HG02970 (cell line): Measurements from ENCODE around the gene STKLD1.
"Not testable (repeated sequence)": the region's sequence is repeated elsewhere in the genome, so short reads cannot be mapped to it uniquely, and the experiment has no call there.

Experiments
- ATAC-seq: cut with Tn5 transposase; IDR thresholded peaks from one replicate; pipeline ENCODE4 v1.9.1; 2021; ENCODE audit warnings: mild to moderate bottlenecking, moderate library complexity, moderate number of reproducible peaks; ENCODE audit not compliant: unreplicated experiment, low FRiP score

The STKLD1 gene

DNA sequence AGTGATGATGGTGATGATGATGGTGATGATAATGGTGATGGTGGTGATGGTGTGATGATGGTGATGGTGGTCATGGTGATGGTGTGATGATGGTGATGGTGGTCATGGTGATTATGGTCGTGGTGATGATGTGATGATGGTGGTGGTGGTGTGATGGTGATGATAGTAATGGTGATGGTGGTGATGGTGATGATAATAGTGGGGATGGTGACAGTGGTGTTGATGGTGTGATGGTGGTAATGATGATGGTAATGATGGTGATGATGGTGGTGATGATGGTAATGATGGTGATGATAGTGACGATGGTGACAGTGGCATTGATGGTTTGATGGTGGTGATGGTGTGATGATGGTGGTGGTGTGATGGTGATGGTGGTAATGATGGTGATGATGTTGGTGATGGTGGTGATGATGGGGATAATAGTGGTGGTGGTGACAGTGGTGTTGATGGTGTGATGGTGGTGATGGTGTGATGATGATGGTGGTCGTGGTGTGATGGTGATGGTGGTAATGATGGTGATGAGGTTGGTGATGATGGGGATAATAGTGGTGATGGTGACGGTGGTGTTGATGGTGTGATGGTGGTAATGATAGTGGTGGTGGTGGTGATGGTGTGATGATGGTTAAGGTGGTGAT, 6.5 kb downstream of the STKLD1 start:
- no peak for ATAC-seq

DNA sequence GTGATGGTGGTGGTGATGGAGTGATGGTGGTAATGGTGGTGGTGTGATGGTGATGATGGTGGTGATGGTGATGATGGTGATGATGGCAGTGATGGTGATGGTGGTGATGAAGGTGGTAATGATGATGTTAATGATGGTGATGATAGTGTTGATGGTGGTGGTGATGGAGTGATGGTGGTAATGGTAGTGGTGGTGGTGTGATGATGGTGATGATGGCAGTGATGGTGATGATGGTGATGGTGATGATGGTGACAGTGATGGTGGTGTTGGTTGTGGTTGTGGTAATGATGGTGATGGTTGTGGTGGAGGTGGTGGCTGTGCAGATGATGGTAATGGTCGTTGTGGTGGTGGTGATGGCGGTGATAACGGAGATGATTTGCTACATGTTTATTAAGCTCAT, 7.3 kb downstream of the STKLD1 start:
- no peak for ATAC-seq

DNA sequence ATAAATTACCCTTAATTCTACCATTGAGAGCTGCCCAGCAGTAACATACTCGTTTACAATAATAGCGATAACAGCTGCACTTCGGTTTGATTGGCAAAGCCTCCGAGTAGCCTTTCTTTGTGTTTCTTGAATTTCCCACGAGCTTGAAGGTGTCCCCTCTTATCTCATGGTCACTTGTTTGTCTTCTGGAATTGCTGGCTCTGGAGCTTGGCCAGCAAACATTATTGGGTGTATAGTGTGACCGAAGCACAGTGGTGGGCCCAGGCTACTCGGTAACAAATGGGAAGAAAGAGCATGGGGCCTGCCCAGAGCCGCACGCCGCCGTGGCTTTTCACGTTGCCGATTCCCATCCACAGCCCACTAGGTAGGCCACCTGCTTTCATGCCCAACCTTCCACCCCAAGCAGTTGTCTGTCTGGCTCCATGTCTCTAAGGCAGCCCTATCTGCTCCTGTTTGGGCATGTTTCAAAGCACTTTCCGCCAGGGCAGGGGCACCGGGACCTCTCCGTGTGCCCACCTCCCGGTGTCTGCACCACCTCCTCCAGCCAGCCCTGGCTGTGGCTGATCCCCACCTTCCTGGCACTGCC, 8.7 kb downstream of the STKLD1 start:
- ATAC-seq = no peak

DNA sequence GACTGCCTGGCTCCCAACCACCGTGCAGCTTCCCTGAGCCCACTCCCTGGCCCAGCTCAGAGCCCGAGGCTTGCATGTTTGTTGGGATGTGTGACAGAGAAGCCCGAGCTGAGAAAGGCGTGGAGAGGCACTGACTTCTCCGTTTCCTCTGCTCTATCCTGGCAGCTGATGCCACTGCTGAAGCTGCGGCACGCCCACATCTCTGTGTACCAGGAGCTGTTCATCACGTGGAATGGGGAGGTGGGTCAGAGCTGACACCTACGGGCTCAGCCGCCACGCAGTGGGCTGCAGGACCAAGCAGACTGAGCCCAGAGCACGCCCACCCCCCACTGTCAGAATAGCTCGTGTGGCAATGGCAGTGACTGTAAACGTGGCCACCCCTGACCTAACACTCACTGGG, 9.3 kb downstream of the STKLD1 start:
- ATAC-seq = no peak

DNA sequence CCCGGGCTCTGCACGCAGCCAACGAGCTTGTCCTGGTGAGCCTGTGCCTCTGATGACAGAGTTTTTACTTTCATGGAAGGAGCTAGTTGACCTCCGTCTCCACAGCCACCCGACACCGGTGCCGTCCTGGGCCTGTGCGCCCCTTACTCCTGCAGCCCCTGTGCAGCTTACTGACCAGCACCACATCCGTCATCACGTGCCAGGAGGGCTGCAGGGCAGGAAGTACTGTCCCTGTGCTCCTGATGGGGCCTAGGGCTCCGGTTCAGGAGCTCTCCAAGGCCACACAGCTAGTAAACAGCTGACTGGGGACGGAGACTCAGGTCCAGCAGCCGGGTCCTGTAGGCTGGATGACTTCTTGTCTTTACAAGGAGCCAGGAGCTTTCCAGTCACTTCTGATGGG, 10.2 kb downstream of the STKLD1 start:
- no peak for ATAC-seq

DNA sequence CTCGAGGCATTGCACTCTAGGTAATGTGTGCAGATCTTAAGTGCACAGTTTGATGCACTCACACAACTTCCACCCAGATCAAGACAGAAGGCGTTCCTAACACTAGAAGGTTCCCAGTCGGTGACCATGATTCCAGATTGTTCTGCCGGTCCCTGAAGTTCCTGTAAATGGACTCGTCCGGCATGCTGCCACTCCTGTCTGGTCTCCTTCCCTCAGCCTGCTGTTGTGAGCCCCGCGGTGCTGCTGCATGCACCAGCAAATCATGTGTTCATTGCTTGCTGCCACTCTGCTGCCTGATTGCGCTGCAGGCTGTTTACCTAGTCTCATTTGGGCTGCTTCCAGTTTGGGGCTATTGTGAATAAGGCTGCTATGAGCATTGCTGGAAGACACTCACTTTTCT, 11.5 kb downstream of the STKLD1 start:
- ATAC-seq = no peak

DNA sequence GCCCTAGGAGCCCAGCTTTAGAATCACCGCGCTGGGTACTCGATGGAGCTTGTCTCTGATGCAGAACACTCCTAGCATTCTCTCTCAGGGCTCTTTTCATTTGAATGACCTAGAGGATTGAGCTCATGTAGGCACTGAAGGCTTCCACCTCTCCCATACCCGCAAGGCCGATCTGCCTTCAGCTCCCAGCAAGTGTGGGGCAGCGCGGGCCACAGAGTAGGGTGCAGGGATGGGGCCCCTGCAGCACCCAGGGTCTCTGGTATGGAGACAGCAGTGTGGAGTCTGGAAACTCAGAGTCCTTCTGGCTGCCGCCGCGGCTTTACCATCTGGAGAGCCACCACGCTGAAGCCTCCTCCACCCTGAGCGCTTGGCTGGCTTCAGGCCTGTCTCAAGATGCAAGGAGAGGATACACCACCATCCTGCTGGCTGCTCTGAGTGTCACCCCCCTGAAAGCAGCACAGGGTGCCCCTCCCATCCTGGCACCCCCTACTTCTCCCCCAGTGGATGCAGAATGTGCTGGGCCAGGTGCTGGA, 12.9 kb downstream of the STKLD1 start:
- ATAC-seq = no peak

DNA sequence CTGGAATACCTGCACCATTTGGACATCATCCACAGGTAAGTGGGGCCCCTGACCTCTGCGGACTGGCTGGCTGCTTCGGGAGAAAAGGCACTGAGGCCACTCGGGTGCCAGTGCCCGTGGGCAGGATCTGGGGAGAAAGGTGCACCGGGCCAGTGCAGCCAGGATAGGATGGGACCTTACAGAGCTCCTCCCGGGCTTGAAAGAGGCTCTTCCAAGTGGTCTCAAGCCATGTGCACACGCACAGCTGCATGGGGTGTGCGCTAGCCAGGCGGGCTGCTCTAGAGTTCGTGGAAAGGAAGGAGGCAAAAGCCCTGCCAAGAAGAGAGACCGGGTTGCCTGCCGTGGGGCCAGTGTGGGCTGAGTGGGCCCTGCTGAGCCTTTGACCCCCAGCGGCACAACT, 13.4 kb downstream of the STKLD1 start:
- no peak for ATAC-seq

DNA sequence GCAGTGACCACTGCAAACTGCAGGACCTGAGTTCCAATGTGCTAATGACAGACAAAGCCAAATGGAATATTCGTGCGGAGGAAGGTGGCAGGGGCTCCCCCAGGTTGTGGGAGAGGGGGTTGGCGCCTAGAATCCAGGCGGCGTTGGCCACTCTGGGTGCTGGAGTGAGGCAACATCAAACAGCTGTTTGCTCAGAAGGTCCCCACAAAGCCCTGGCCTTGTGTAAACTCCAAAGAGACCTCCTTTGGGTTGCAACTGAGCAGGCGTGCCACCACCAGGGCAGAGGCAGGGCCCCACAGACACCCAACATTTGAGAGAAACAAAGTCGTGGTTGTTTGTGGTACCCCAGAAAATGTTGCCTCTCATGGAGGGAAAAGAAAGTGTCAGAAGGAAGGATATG, 14.5 kb downstream of the STKLD1 start:
- no peak for ATAC-seq

DNA sequence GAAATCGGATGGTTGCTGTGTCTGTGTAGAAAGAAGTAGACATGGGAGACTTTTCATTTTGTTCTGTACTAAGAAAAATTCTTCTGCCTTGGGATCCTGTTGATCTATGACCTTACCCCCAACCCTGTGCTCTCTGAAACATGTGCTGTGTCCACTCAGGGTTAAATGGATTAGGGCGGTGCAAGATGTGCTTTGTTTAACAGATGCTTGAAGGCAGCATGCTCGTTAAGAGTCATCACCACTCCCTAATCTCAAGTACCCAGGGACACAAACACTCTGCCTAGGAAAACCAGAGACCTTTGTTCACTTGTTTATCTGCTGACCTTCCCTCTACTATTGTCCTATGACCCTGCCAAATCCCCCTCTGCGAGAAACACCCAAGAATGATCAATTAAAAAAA, 15.3 kb downstream of the STKLD1 start:
- ATAC-seq = not testable (repeated sequence)

DNA sequence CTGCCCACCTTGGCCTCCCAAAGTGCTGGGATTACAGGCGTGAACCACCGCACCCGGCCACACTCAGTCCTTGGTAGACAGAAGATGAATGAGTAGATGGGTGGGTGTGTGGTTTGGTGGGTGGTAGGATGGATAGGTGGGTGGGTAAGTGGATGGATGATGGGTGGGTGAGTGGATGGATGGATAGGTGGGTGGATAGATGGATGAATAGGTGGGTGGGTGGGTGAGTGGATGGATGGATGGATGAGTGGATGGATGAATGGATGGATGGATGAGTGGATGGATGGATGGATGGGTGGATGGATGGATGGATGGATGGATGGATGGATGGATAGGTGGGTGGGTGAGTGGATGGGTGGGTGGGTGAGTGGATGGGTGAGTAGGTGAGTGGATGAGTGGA, 16.1 kb downstream of the STKLD1 start:
- not testable (repeated sequence) for ATAC-seq

DNA sequence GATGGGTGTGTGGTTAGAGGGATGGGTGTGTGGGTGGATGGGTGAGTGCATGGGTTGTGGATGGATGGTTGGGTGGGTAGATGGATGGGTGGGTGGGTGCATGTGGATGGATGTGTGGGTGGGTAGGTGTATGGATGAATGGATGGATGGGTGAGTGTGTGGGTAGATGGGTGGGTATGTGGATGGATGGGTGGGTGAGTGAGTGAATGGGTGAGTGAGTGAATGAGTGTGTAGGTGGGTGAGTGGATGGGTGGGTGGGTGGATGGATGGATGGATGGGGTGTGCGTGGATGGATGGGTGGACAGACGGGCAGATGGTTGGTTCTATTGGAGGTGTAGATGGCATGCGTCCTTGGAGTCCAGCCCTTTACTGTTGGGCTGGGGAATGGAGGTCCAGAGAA, 17.2 kb downstream of the STKLD1 start:
- no peak for ATAC-seq

DNA sequence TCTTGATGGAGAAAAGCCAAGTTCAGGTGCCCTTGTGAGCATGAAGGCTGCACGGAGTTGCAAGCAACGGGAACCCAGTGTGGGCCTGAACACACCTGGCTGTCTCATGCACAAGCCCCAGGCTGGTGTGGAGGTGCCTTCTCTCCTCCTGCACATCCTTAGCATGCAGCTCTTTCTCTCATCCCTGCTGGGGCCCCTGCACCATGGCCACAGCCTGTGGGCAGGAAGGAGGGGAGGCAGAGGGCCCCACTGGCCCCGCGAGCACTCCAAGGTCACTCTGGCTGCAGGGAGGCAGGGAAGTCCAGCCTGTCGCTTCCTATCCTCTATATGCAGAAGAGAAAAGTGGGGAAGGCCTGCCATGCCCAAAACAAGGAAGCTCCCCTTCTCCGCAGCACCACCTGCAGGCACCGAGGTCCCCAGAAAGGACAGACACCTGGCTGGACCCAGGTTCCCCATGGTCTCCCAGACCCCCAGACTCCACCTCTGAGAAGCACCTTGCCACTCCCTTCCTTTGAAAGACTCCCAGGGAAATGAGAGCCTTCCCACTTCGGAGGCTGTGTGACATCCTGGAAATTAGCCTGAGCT, 18.6 kb downstream of the STKLD1 start:
- no peak for ATAC-seq

DNA sequence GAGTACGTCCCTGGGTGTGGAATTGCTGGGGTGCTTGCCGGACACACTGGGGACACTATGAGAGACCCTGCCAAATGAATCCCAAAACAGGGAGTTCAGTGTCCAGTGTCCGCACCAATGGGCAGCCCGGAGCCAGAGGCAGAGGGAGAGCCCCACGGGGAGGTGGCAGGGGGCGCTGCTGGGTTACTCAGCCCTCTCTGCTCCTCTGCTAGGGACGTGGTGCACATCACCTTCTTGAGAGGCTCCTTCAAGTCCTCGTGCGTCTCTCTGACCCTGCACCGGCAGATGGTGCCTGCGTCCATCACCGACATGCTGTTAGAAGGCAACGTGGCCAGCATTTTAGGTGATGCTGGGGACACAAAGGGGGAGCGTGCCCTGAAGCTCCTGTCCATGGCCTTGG, 20.8 kb downstream of the STKLD1 start:
- no peak for ATAC-seq

DNA sequence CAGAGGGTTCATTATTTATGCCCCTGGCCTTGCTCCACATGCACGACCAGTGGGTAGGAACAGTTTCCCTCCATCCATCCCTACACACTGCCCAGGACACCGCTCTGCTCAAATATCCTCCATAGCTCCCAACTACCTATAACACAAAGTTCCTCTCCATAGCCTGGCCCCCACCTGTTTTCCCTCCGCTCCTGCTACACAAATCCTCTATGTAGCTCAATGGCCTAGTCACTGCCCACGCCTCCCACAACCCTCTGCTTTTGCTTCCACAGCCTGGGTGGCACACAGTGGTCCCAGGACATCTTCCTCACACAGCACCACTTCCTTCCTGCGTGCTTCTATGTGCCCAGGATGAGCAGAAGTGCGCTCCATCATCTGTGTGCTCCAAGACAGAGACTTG, 21.2 kb downstream of the STKLD1 start:
- ATAC-seq = no peak

DNA sequence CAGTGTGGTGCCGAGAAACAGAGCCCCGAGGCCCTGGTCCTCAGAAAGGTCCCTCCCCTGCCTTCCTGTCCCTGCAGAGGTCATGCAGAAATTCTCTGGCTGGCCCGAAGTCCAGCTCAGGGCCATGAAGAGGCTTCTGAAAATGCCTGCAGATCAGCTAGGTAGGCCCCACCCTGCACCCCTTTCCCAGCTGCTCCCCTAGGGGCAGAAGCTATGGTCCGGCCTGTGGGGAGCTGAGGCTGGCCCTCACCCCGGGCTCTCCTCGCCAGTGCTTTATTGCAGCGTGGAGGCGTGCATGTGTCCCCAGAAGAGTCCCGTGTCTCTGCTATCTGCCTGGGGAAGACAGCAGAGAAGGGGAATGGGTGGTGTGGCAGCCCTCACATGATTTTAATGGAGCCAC, 21.7 kb downstream of the STKLD1 start:
- ATAC-seq = no peak

DNA sequence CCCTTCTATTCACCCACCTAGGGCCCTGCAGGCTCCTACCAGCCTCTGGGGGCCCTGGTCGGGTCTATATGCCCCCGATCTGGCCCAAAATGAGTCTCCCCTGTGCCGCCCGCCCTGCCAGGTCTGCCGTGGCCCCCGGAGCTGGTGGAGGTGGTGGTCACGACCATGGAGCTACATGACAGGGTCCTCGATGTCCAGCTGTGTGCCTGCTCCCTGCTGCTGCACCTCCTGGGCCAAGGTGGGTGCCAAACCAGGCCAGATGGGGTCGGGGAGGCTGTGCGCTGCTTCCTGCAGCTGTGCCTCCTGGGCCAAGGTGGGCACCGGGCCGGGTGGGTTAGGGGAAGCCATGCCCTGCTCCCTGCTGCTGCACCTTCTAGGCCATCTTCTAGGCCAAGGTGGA, 24.1 kb downstream of the STKLD1 start:
- ATAC-seq = no peak

DNA sequence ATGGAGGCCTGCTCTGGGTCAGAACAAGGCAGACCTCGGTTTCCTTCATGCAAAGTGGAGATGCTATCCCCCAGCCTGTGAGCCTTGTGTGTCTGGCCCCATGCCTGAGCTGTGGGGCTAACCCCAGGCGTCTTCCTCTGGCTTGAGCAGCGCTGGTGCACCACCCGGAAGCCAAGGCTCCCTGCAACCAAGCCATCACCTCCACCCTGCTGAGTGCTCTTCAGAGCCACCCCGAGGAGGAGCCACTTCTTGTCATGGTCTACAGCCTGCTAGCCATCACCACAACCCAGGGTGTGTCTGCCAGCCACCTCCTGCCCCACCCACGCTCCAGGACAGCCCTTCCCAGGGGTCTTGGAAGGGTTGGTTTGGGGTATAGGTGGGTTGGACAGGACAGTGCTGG, 25.4 kb downstream of the STKLD1 start:
- ATAC-seq = no peak

DNA sequence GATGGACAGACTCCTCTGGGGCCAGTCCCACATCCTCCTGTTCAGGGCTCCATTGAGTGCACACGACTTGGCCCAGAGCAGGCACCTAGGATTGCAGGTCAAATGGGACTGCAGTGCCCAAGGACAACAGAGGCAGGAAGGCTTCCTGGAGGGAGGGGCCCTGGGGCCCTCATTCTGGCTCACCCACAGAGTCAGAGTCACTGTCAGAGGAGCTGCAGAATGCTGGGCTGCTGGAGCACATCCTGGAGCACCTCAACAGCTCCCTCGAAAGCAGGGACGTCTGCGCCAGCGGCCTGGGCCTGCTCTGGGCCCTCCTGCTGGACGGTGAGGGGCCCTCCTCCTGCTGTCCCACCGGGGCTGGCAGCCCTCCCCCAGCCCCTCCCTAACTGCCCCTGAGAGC, 26.5 kb downstream of the STKLD1 start:
- no peak for ATAC-seq

DNA sequence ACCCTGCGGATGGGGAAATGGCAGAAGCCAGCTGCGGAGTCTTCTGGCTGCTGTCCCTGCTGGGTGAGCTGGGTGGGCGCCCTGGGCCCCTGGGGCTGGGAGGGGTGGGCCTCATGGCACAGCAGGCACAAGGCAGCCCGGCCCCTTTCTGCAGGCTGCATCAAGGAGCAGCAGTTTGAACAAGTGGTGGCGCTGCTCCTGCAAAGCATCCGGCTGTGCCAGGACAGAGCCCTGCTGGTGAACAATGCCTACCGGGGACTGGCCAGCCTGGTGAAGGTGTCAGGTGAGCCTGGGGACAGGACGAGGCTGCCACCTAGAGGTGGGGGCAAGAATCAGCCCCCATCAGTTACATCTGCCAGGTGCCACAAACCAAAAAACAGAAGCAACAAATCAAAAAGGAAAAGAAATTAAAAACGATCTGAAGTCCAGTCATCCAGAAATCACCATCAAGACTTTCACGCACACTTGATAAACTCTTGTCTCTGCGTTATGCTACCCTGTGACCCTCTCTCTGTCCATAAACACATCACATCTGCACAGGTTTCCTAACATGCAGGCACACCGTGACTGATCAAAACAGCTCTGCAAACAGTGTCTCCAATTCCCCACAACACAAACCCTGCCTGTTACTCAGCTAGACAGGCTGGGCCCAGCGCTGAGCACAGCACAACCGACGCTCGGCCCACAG, 27.7 kb downstream of the STKLD1 start:
- no peak for ATAC-seq

DNA sequence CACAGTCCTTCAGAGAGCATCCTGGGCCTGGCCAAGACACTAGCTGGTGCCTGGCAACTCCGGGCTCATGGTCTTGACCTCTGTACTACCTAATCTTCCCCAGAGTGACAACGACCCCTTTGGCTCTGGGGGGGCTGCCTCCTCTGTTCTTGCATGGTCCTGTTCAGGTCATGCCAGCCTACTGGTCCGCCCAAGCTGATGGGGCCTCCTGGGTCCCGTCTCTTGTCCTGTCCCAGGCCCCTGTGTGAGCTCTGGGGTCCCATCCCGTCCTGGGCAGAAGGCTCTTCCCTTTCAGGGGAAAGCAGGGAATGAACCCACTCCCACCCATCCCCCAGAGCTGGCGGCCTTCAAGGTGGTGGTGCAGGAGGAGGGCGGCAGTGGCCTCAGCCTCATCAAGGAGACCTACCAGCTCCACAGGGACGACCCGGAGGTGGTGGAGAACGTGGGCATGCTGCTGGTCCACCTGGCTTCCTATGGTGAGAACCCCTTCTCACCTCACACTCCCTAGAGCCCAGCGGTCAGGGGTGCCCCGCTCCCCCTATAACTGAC, 28.4 kb downstream of the STKLD1 start:
- ATAC-seq = no peak
